Measurements from ENCODE around the gene GPC1.

GRCh38 chr2:240437861-240438809 lies 2.7 kb downstream of the GPC1 start:
- TF ChIP-seq CTCF (conservative IDR thresholded peaks at IDR 0.05; ENCODE audit: low read depth, low read length) (peak; percentile 95), POLR2A (IDR thresholded peaks at IDR 0.05; ENCODE audit: low read depth, low read length) (peak; percentile 60), ELK1 (IDR thresholded peaks at IDR 0.05; ENCODE audit: borderline replicate concordance, low read depth, low read length) (no peak), NFE2L2 (IDR thresholded peaks at IDR 0.05; ENCODE audit: low read depth, low read length) (no peak), SMC3 (IDR thresholded peaks at IDR 0.05; ENCODE audit: low read depth, low read length) (peak; percentile 95), RAD21 (IDR thresholded peaks at IDR 0.05; ENCODE audit: low read length) (peak; percentile 96), RFX5 (IDR thresholded peaks at IDR 0.05; ENCODE audit: low read depth, low read length) (no peak), MAZ (IDR thresholded peaks at IDR 0.05; ENCODE audit: borderline replicate concordance, low read depth, low read length) (peak; percentile 56; the same call in 1 of the 2 replicates), USF2 (IDR thresholded peaks at IDR 0.05; ENCODE audit: low read depth, low read length) (peak; percentile 45; the same call in 1 of the 2 replicates), MAFK (IDR thresholded peaks at IDR 0.05; ENCODE audit: low read depth, low read length) (no peak), BHLHE40 (IDR thresholded peaks at IDR 0.05; ENCODE audit: low read depth, low read length) (no peak), CHD1 (IDR thresholded peaks at IDR 0.05; ENCODE audit: low read depth, low read length) (0 out of 2 replicates have a peak, but pooled peaks have one; percentile 21), FOS (IDR thresholded peaks at IDR 0.05; ENCODE audit: low read depth, low read length) (no peak), RCOR1 (IDR thresholded peaks at IDR 0.05; ENCODE audit: insufficient replicate concordance, low read length) (no peak)
